CD4-positive, alpha-beta T cell treated with Interleukin-17A for 1 hour (primary cell): ENCODE data around the gene CUL9.
A peak's percentile ranks its signal among the peaks of the same experiment; 100 is the strongest.
"Not testable (repeated sequence)": the region's sequence is repeated elsewhere in the genome, so short reads cannot be mapped to it uniquely, and the experiment has no call there.

Experiments used
- DNase-seq: peaks from one replicate; pipeline ENCODE4 v3.0.0-alpha.2; 2020

Gene CUL9

DNA sequence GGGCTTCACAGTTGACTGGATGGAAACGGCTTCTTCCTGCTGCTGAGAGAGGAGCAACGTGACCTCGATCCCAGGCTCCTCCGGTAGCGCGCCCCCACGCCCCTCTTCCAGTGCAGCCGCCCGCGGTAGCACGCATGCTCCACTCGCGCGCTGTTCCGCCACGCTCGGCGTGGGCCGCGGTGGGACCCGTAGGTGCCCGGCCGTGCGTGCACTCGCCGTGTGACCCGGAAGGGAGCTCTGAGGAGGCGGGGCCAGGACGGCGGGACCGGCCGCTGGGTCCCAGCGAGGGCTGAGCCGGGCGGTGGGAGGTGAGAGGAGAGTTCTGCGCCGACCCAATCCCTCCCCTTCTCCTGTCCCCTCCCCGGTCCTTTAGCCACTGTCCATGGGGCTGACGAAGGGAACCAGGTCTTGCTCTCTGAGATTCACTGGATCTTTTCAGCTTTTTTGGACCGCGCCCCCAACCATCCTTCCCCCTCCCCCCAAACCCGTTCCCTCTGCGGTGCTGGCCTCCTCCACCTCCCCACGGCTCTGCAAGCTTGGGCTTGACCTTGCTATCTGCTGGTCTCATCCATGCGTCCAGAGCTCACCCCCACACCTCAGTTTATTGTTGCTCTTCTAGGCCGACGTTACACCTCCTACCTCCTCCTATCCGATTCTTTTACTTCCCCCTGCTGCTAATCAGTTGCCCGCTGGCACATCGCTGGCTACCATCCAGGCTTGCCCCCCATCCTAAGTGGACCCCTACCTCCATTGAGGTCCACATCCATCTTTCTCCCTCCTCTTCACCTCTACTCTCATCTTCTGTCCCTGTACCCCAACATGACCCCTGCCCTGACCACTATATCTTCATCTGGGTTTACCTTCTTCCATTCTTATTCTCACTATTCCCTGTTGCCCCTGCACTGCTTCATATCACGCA, at the start of gene CUL9:
CUL9 (plus strand) TSS at position 255 of the 919 bp plus-strand sequence. CDS start 2,115 bp downstream, outside the sequence.
- DNase-seq, result peak; percentile 82

DNA sequence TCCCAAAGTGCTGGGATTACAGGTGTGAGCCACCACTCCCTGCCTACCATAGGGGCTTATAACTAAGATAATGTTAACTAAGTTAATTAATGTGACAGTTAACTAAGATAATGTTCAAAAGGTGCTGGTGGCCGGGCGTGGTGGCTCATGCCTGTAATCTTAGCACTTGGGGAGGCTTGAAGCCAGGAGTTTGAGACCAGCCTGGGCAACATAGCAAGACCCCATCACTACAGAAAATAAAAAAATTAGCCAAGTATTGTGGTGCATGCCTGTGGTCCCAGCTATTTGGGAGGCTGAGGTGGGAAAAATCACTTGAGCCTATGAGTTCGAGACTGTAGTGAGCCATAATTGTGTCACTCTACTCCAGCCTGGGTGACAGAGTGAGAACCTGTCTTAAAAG, 43.7 kb upstream of the CUL9 start:
- DNase-seq, result no peak

DNA sequence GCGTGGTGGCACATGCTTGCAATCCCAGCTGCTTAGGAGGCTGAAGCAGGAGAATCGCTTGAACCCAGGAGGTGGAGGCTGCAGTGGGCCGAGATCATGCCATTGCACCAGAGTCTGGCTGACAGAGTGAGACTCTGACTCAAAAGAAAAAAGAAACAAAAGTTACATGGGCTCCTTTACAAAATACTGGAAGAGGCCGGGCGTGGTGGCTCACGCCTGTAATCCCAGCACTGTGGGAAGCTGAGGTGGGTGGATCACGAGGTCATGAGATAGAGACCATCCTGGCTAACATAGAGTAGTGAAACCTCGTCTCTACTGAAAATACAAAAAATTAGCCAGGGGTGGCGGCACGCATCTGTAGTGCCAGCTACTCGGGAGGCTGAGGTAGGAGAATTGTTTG, 42.0 kb upstream of the CUL9 start:
- DNase-seq, result not testable (repeated sequence)

DNA sequence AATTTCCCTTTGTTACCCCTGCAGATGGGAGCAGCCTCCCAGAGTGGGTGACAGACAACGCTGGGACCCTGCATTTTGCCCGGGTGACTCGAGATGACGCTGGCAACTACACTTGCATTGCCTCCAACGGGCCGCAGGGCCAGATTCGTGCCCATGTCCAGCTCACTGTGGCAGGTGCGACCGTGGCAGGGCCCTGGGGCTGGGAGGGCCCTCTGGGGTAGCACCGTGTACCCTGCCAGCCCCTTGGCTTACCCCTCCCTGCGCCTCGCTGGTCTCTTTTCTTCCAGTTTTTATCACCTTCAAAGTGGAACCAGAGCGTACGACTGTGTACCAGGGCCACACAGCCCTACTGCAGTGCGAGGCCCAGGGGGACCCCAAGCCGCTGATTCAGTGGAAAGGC, 40.4 kb upstream of the CUL9 start:
- DNase-seq, result no peak

DNA sequence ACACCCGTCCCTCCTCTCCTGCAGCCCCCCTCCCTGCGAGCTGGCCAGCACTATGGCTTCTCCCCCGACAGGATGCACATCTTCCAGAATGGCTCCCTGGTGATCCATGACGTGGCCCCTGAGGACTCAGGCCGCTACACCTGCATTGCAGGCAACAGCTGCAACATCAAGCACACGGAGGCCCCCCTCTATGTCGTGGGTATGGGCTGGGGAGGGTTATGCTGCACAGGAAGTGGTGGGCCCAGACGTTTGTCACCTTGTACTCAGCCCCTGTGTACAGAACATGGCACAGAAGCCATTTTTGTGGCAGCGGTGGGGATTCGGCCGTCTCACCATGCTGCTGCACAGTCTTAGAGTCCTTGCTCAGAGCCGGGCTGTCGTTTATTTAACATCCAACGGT, 39.9 kb upstream of the CUL9 start:
- DNase-seq, result peak; percentile 40

DNA sequence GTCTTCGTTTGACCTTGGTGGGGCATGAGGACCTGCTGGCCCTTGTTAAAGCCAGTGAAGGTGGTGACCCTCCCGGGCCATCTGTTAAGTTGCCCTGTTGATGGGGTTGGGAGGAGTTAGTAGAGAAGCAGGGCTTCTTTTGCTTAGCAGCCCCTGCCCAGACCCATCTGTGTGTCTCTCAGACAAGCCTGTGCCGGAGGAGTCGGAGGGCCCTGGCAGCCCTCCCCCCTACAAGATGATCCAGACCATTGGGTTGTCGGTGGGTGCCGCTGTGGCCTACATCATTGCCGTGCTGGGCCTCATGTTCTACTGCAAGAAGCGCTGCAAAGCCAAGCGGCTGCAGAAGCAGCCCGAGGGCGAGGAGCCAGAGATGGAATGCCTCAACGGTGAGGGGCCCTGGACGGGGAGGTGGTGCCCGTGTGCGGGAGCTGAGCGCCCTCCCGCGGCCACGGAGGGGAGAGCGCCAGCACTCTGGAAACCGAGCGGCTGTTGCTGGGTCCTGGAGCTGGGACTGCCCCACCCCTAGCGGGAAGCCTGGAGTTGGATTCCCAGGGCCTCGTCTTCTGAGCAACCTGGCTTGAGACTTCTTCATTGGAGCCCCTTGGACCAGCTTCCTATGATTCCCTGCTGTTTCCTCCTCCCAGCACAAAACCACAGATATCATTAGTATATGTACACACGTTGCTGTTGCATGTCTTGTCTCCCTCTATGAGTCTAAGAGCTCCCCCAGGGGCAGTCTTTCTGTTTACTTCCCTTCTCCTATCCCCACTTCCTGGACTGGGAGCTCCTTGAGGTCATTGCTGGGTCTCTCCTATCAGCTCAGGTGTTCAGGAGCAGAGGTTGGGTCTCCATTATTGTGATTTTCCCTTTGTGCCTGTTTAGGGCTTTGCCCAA, 38.5 kb upstream of the CUL9 start:
- peak; percentile 75 for DNase-seq

DNA sequence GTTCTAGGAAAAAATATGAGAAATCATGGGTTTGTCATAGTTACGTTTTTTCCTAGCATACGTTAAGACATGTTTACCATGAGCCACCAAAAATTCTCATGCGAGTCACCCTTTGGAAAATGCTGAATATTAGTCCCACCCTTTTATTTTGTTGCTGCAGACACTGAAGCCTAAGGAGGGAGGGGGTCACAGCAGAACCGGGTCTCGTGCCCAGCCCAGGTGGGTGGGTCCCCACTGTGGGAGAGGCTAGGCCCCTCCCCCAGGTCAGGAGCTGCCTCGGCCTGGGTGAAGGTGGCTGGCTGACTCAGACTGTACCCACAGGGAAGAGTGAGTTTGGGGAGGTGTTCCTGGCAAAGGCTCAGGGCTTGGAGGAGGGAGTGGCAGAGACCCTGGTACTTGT, 37.1 kb upstream of the CUL9 start:
- DNase-seq, result no peak

DNA sequence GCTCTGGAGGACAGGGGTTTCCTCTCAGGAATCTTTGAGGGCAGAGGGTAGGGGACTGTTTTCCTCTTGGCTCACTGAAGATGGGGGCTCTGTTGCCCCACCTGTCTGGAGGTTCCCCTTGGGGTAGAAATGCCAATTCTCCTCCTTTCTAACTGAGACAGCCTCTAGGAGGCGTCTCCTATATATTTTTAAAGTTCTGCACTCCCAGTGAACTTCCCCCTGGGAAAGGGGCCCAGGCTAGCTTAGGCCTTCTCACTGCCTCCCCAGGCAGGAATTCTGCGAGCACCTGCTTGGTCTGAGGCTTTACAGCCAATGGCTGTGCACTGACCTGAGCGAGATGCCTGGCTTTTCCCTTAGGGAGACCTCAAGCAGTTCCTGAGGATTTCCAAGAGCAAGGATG, 35.7 kb upstream of the CUL9 start:
- DNase-seq, result no peak

DNA sequence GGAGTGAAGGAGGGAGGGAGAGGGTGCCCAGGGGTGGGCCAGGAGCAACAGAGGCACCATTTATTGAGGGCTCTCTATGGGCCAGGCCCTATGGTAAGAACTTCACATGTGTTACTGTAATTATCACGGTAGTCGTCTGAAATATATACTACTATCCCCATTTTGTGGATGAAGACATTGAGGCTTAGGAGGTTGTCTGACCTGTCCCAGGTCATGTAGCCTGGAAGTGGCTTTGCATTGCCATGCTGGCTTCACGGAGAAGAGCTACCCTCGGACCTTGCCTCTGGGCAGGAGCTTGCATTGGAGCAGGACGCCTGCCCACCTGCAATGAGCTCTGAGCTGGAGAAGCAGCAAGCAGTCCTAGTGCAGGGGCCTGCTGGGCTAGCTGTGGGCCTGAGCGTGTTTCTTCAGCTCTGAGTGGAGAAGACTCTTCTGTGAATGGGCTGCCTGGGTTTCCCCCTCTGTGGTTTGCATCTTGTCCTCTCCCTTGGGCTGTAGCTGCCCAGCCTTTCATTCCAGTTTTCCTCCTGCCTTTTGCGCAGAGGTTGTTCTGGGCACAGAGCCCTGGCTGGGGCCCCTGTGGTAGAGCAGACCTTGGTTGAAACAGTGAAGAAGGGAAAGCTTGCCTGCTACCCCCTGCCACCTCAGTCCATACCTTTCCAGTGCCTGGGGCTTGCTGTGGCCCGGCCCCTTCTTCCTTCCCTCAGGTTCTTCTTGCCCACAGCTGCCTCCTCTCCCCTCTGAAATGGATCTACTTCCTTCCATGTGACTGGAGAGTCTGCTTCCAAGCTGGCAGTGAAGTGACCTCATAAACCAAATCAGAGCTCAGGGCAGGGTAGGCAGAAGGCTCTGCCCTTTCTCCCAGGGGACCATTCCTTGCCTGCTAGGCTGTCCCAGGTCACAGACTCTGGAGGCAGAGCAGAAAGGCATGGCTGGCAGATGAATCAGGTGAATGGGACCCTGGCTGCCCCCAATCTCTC, 35.0 kb upstream of the CUL9 start:
- no peak for DNase-seq

DNA sequence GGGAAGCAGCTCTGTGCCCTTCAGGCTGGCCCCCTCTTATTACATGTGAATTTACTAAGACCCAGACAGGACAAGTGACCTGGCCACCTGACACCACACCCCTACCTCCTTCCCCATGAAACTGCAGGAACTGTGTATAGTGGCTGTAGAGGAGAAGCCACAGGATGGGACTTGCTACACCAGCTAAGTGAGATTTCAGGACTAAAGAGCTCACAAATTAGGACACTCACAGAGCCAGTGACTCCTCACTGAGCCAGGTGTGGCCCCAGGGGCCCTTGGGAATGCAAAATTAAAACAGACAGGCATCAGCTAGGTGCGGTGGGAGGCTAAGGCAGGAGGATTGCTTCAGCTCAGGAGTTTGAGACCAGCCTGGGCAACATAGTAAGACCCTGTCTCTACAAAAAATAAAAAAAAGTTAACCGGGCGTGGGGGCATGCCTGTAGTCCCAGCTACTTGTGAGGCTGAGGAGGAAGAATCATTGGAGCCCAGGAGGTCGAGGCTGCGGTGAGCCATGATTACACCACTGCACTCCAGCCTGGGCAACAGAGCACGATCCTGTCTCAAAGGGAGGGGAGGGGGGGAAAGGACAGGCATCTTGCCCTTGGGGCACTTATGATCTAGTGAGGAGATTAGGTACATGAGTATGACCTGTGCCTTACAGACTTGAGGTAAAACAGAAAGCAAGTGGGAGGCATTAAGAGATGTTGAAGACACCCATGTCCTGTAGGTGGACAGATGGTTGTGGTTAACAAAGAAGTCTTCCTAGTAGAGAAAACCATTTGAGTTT, 34.1 kb upstream of the CUL9 start:
- no peak for DNase-seq

DNA sequence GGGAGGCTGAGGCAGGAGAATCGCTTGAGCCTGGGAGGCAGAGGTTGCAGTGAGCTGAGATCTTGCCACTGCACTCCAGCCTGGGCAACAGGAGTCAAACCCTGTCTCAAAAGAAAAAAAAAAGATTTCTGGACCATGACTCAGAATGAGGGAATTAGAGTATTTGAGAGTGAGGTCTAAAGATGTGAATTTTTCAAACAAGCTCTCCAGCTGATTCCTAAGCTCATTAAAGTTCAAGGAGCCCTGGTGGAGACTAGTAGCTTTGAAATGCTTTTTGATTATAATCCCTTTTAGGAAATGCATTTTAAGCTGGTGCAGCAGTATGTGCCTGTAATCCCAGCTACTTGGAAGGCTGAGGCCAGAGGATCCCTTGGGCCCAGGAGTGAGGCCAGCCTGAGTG, 32.7 kb upstream of the CUL9 start:
- no peak for DNase-seq

DNA sequence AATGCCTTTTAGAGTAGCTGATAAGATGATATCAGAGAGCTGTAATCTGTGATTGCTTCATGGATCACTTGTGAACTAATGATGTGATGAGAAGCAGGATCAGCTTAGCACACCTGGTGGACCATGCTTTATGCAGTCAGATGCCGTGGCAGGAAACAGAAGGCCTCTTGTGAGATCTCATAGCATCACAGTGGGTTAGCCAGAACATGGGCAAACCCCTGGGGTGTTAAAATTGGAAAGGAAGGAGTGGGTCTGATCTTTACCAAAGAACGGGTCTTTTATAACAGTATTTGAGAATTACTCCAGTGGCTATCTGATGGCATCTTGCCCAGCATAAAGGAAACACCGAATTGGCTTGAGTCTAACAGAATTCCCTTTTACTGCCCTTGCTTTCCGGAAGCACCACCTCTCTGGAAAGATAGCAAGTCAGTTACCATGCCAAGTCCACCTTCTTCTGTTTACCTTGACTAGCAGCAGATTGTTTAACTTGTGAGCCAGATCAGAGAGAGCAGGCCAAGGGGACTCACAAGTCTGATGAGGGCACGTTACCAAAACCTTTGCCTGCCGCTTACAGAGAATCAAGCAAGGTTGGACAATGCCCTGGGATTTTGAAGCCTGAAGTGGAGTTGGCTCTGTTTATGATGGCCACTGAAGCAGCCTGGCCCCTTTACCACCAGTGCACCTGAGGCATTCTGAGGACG, 31.8 kb upstream of the CUL9 start:
- DNase-seq, result no peak

DNA sequence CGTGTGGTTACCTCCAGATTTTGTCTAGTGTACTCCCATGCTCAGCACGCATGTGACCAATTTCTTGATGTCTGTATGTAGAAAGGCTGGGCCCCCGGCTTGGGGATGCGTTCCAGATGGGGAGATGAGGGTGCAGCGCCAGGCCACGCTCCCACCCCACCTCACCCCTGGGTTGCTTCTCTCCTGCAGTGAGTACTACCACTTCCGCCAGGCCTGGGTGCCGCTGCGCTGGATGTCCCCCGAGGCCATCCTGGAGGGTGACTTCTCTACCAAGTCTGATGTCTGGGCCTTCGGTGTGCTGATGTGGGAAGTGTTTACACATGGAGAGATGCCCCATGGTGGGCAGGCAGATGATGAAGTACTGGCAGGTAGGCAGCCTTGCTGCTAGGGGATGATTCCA, 22.4 kb upstream of the CUL9 start:
- DNase-seq, result no peak

DNA sequence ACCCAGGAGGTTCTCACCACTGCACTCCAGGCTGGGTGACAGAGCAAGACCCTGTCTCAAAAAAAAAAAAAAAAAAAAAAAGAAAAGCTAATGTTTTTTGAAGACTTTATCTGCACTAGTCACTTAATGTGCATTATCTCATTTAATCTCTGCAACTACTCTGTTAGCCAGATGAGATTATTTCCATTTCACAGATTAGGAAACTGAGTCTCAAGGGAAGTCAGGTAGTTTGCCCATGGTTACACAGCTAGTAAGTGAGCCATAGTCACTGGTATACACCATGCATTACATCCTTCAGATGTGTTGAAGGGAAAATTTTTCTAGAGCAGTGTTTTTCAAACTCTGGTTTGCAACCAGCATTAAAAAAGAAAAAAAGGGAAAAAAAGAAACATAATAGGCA, 18.1 kb upstream of the CUL9 start:
- DNase-seq, result no peak

DNA sequence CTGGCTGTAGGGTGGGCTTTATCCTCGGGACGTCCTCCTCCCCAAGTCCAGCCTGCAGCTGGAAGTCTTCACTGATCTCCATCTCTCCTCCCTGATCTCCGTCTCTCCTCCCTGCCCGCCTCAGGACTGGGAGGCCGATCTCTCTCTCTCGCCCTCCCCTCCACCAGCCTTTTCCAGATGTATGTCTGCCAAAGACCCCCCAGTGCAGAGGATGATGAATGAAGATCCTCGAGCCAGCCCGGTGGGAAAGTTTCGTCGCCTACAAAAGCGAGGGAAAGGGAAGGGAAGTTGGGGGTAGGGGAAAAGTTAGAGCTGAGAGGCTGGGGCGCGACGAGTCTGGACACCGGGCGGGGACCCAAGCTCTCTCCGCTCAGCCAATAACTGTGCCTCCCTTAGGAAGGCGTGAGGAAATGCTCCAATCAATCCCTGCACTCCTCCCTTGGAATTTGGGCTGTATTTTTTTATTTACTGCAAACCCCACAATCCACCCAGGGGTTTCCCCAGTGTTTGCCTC, 11.5 kb upstream of the CUL9 start:
- no peak for DNase-seq

DNA sequence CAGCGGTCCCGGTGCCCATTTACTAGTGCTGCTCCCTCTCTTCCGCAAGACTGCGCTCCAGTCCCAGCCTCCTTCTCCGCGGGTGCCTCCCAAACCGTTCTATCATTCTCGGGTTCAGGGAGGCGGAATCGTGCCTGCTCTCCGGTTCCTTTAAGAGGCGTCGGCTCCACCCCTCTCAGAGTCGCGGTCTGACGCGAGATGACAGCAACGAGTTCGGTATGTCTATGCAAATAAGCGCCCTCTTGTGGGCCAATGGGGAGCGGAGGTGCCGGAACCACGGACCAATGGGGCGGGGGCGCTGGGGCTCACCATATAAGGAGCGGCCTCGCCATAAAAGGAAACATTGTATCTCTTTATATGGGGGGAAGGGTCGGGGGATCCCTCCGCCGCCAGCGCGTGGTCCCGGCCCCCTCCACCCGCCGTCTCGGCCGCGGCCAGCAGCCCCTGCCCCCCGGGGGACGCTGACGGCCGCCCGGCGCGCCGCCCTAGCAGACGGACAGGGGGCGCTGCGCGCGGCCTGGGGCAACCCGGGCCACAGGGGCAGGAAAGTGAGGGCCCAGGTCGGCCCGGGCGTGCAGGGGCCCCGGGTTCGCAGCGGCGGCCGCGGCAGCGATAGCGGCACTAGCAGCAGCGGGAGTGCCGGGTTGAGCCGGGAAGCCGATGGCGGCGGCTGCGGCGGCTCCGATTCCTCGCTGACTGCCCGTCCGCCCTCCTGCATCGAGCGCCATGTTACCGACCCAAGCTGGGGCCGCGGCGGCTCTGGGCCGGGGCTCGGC, 10.9 kb upstream of the CUL9 start, which contains the start of gene SRF:
SRF (plus strand) TSS at position 339 of the 776 bp plus-strand sequence; CDS start at position 727, 388 bp downstream.
- DNase-seq, result peak; percentile 99

DNA sequence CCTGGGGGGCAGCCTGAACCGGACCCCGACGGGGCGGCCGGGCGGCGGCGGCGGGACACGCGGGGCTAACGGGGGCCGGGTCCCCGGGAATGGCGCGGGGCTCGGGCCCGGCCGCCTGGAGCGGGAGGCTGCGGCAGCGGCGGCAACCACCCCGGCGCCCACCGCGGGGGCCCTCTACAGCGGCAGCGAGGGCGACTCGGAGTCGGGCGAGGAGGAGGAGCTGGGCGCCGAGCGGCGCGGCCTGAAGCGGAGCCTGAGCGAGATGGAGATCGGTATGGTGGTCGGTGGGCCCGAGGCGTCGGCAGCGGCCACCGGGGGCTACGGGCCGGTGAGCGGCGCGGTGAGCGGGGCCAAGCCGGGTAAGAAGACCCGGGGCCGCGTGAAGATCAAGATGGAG, 10.3 kb upstream of the CUL9 start:
- peak; percentile 34 for DNase-seq

DNA sequence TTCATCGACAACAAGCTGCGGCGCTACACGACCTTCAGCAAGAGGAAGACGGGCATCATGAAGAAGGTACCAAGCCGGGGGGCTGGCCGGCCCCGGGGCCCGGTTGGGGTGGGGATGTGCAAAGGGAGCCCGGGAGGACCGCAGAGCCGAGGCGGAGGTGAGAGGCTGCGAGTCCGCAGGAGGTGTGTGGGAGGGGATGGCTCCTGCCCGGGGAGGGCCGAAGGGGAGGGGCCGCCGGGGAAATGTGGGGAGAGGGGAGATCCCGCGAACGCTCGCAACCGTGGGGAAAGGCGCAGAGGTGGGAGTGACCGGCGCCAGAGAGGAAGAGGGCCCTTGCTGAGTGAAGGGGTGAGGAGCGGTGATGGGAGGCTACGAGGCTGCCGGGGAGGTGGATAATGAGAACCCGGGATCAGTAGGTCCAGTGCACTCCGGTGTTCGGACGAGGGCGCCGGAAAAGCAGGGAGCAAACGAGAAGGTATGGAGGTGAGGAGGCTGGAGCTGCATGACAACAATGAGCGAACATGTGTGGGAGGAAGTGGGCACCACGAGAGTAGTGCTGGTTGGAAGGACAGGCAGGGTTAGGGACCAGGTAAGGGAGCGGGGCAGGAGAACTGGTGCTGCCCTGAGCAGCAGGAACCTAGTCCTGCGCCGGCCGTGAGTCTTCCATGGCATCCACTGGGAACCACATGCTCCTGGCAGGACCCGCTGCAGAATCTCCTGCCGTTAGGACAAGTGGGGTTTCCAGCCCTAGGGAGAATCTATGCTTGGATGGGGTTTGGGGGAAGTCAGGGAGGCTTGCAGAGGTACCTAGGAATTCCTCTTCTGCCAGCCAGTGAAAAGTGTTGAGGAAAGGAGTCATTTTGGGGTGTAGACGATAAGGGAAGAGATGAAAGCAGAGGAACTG, 9.6 kb upstream of the CUL9 start:
- DNase-seq, result peak; percentile 64
